Thoracic aorta endothelial cell (primary cell): ENCODE results near the gene SLX1B. TPM values are rescaled to one million over a fixed set of nuclear protein-coding genes. Genes with fewer than 3 reads are reported as not detected.

Source experiments
- small RNA-seq: library from RNA; depleted of rRNA; stranded (forward); fragments of <200 nt; gene quantifications from one replicate; pipeline ENCODE3, GENCODE V24; 2012
- total RNA-seq: library from RNA; depleted of rRNA; stranded (reverse); fragments of >200 nt; gene quantifications from 2 replicates; pipeline ENCODE4 v1.2.3, GENCODE V29; 2012

Gene SLX1B
- total RNA-seq = 22.3 and 41.9 TPM in 2 replicates

GRCh38 chr16:29454269-29454668, at the start of gene SLX1B, which contains the start of gene BOLA2:
SLX1B (plus strand) TSS chr16:29454533.
BOLA2 (minus strand) TSS chr16:29454351; CDS start chr16:29454253, 98 bp downstream.

DNA sequence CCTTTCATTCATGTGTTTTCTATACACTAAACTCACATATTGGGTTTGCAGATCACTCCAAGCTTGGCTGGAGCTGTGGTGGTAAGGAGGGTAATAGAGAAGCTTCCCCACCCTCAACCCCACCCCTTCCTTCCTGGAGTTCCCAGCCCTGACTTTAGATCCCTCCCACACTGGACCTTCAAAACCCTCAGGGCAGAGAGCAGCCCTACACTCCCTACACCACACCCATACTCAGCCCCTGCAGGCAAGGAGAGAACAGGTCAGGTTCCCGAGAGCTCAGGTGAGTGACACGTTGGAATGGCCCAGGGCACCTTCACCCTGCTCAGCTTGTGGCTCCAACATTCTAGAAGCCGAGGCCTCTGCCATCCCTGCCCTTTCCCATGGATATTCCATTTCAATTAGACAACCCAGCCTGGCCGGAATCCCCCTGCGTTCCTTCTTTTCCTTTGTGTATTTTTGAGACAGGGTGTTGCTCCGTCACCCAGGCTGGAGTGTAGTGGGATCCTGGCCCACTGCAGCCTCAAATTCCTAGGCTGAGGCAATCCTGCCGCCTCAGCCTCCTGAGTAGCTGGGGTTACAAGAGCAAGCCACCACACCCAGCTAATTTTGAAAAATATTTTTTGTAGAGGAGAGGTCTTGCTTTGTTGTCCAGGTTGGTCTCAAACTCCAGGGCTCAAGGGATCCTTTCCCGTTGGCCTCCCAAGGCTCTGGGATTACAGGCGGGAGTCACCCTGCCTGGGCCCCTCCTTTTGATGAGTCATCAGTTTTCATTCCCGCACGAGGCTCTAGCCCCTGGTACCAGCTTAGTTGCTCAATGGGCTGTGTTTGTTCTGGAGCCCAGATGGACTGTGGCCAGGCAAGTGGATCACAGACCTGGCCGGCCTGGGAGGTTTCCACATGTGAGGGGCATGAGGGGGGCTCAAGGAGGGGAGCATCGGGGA, 5.6 kb downstream of the SLX1B start, which contains the start of gene SULT1A4:
Gene SULT1A4 (plus strand): TSS at position 208 of the 941 bp plus-strand sequence. CDS start 1,473 bp downstream, outside the sequence.

GRCh38 chr16:29506308-29506707, 52.0 kb downstream of the SLX1B start, which contains the start of gene NPIPB12:
NPIPB12 (minus strand) TSS chr16:29506408.

Small RNA genes within 50 kb of the gene (small RNA-seq; reads per million reads assigned to genes)
- gene AC133555.2 = not detected

Other genes with a start within 250 kb of the SLX1B start
- 0.65 and 3.2 TPM in 2 replicates for gene NPIPB11, start 47.8 kb upstream of the SLX1B start, total RNA-seq
- 31.2 and 39.6 TPM in 2 replicates for gene BOLA2, start 182 bp upstream of the SLX1B start, total RNA-seq
- gene SULT1A4, start 5.4 kb downstream of the SLX1B start, total RNA-seq = 3.7 and 11.6 TPM in 2 replicates
- 50.4 and 61.3 TPM in 2 replicates for gene NPIPB12, start 51.9 kb downstream of the SLX1B start, total RNA-seq
- gene SPN, start 208.7 kb downstream of the SLX1B start, total RNA-seq = not detected in 2 replicates
- gene QPRT, start 224.6 kb downstream of the SLX1B start, total RNA-seq = 0.07 TPM in 1 of 2 replicates, not detected in the other